ENCODE measurements around the gene WAPL.

GRCh38 chr10:86556933-86557649 is 35.5 kb upstream of the WAPL start:
- TF ChIP-seq SIN3A (IDR thresholded peaks at IDR 0.05; ENCODE audit: borderline replicate concordance, insufficient read depth, low read length) (no peak), POLR2AphosphoS5 (IDR thresholded peaks at IDR 0.05; ENCODE audit: low read depth, low read length) (no peak), TAF1 (IDR thresholded peaks at IDR 0.05; ENCODE audit: borderline replicate concordance, insufficient read depth, low read length) (no peak), FOXP2 (optimal IDR thresholded peaks at IDR 0.05; ENCODE audit: borderline replicate concordance, extremely low read depth, extremely low read length, insufficient read depth) (no peak)
- TF ChIP-seq, protein P1, sequence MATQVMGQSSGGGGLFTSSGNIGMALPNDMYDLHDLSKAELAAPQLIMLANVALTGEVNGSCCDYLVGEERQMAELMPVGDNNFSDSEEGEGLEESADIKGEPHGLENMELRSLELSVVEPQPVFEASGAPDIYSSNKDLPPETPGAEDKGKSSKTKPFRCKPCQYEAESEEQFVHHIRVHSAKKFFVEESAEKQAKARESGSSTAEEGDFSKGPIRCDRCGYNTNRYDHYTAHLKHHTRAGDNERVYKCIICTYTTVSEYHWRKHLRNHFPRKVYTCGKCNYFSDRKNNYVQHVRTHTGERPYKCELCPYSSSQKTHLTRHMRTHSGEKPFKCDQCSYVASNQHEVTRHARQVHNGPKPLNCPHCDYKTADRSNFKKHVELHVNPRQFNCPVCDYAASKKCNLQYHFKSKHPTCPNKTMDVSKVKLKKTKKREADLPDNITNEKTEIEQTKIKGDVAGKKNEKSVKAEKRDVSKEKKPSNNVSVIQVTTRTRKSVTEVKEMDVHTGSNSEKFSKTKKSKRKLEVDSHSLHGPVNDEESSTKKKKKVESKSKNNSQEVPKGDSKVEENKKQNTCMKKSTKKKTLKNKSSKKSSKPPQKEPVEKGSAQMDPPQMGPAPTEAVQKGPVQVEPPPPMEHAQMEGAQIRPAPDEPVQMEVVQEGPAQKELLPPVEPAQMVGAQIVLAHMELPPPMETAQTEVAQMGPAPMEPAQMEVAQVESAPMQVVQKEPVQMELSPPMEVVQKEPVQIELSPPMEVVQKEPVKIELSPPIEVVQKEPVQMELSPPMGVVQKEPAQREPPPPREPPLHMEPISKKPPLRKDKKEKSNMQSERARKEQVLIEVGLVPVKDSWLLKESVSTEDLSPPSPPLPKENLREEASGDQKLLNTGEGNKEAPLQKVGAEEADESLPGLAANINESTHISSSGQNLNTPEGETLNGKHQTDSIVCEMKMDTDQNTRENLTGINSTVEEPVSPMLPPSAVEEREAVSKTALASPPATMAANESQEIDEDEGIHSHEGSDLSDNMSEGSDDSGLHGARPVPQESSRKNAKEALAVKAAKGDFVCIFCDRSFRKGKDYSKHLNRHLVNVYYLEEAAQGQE (IDR thresholded peaks at IDR 0.05; ENCODE audit: insufficient read depth in 1 of 2, low read depth in 2 of 2, low read length in 2 of 2): no peak
